SJSA1 (cell line): ENCODE measurements around the gene SNAPC1. TPM values are rescaled to one million over a fixed set of nuclear protein-coding genes. Genes with fewer than 3 reads are reported as not detected.
"Not testable (repeated sequence)": the region's sequence is repeated elsewhere in the genome, so short reads cannot be mapped to it uniquely, and the experiment has no call there.

Source experiments
- DNase-seq, 2 experiments: peaks; one replicate each; pipeline ENCODE4 v3.0.0-alpha.2; 2015 to 2020; ENCODE audit warnings: low spot score in 2 of 2, low read depth in 1 of 2
- H3K27ac ChIP-seq: fragments of 250-450 bp; sonication (Bioruptor Pico); 2 replicates; pipeline ENCODE4 v1.5.1; 2020; ENCODE audit warnings: mild to moderate bottlenecking, moderate library complexity
- H3K27me3 ChIP-seq: fragments of 250-450 bp; sonication (Bioruptor Pico); replicated peaks from 2 replicates; pipeline ENCODE4 v1.5.1; 2020; ENCODE audit warnings: mild to moderate bottlenecking, moderate library complexity
- H3K36me3 ChIP-seq: fragments of 250-450 bp; sonication (Bioruptor Pico); 2 replicates; pipeline ENCODE4 v1.5.1; 2020; ENCODE audit warnings: mild to moderate bottlenecking
- H3K4me1 ChIP-seq: fragments of 250-450 bp; sonication (Bioruptor Pico); replicated peaks from 2 replicates; pipeline ENCODE4 v1.6.1; 2021; ENCODE audit warnings: mild to moderate bottlenecking
- H3K4me3 ChIP-seq: fragments of 250-450 bp; sonication (Bioruptor Pico); 2 replicates; pipeline ENCODE4 v1.5.1; 2020; ENCODE audit warnings: mild to moderate bottlenecking
- H3K9me3 ChIP-seq: fragments of 250-450 bp; sonication (Bioruptor Pico); replicated peaks from 2 replicates; pipeline ENCODE4 v1.5.1; 2020; ENCODE audit warnings: mild to moderate bottlenecking
- total RNA-seq: library from RNA; depleted of rRNA; stranded (reverse); fragments of >200 nt; shearing (Covaris generic); gene quantifications from 2 replicates; pipeline ENCODE4 v1.2.3, GENCODE V29; 2014

Gene SNAPC1
- total RNA-seq, 1 experiment from 2014 or later: 21.4 TPM

DNA sequence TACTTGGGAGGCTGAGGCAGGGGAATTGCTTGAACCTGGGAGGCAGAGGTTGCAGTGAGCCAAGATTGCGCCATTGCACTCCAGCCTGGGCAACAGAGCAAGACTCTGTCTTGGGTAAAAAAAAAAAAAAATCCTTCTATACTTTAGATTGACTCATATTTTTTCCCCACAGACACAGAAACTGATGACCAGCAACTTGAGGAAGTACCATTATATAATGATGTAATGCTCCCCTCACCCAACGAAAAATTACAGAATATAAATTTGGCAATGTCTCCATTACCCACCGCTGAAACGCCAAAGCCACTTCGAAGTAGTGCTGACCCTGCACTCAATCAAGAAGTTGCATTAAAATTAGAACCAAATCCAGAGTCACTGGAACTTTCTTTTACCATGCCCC, 24.3 kb upstream of the SNAPC1 start:
- peaks cover 98% of the 10 kb centered on the region for H3K36me3 ChIP-seq
- H3K4me1 ChIP-seq: 0 out of 2 replicates have a peak, but pooled peaks cover 5% of the 10 kb centered on the region
- no peak overlapping the region for H3K27ac ChIP-seq
- no peak for DNase-seq
- no peak overlapping the region for H3K4me3 ChIP-seq
- H3K27me3 ChIP-seq: no peaks in the 10 kb centered on the region
- H3K9me3 ChIP-seq: no peaks in the 10 kb centered on the region

GRCh38 chr14:61739133-61739532, 23.1 kb upstream of the SNAPC1 start:
- no peaks in the 10 kb centered on the region for H3K4me1 ChIP-seq
- H3K4me3 ChIP-seq: no peak overlapping the region
- H3K36me3 ChIP-seq: peaks cover 98% of the 10 kb centered on the region
- H3K27ac ChIP-seq: no peak overlapping the region
- DNase-seq: no peak
- H3K27me3 ChIP-seq: no peaks in the 10 kb centered on the region
- no peaks in the 10 kb centered on the region for H3K9me3 ChIP-seq

DNA sequence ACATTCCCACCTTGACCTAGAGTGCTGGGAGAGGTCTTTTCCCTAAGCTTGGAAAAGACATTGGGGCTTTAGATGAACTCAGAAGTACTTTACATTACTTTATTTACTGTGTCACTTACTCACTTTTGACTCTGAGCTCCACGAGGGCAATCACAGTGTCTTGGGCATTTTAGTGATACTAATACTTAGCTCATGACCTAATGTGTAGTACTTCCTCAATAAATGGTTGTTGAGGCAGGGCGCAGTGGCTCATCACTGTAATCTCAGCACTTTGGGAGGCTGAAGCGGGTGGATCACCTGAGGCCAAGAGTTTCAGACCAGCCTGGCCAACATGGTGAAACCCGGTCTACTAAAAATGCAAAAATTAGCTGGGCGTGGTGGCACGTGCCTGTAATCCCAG, 19.8 kb upstream of the SNAPC1 start:
- no peak overlapping the region for H3K27ac ChIP-seq
- H3K4me3 ChIP-seq: no peak overlapping the region
- no peaks in the 10 kb centered on the region for H3K4me1 ChIP-seq
- DNase-seq: no peak
- H3K36me3 ChIP-seq: peaks cover 93% of the 10 kb centered on the region
- no peaks in the 10 kb centered on the region for H3K27me3 ChIP-seq
- no peaks in the 10 kb centered on the region for H3K9me3 ChIP-seq

DNA sequence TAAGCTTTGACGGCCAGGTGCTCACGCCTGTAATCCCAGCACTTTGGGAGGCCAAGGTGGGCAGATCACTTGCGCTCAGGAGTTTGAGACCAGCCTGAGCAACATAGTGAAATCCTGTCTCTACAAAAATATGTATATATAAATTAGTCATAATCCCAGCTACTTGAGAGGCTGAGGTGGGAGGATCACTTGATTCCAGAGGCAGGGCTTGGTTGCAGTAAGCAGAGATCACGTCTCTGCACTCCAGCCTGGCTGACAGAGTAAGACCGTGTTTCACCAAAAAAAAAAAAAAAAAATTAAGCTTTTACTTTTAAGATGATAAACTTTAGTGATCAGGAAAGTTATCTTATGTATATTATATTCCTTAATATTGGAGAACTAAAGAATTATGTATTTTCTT, 18.0 kb upstream of the SNAPC1 start:
- Histone ChIP-seq H3K27me3 (no peaks in the 10 kb centered on the region), H3K4me3 (no peak overlapping the region), H3K36me3 (peaks cover 91% of the 10 kb centered on the region), H3K4me1 (no peaks in the 10 kb centered on the region), H3K9me3 (no peaks in the 10 kb centered on the region), H3K27ac (no peak overlapping the region)
- no peak for DNase-seq

GRCh38 chr14:61746346-61746745, 15.9 kb upstream of the SNAPC1 start:
- peaks cover 93% of the 10 kb centered on the region for H3K36me3 ChIP-seq
- H3K4me1 ChIP-seq, H3K27ac ChIP-seq, DNase-seq, H3K9me3 ChIP-seq, H3K27me3 ChIP-seq, H3K4me3 ChIP-seq: not testable (repeated sequence)

- H3K27me3 ChIP-seq: no peaks in the 10 kb centered on the region
- no peaks in the 10 kb centered on the region for H3K9me3 ChIP-seq
- H3K27ac ChIP-seq: no peak overlapping the region
- H3K4me1 ChIP-seq: no peaks in the 10 kb centered on the region
- H3K36me3 ChIP-seq: peaks cover 93% of the 10 kb centered on the region
- no peak for DNase-seq
- no peak overlapping the region for H3K4me3 ChIP-seq
Observed at GRCh38 chr14:61746881-61747280, 15.3 kb upstream of the SNAPC1 start.

- Histone ChIP-seq H3K27me3 (no peaks in the 10 kb centered on the region), H3K4me1 (no peaks in the 10 kb centered on the region), H3K9me3 (no peaks in the 10 kb centered on the region), H3K36me3 (peaks cover 93% of the 10 kb centered on the region), H3K4me3 (no peak overlapping the region), H3K27ac (no peak overlapping the region)
- DNase-seq: no peak
Observed at GRCh38 chr14:61747342-61747741, 14.9 kb upstream of the SNAPC1 start.

GRCh38 chr14:61749264-61749663, 13.0 kb upstream of the SNAPC1 start:
- H3K4me1 ChIP-seq: peaks cover 17% of the 10 kb centered on the region

GRCh38 chr14:61749867-61750266, 12.4 kb upstream of the SNAPC1 start:
- Histone ChIP-seq H3K4me3 (no peak overlapping the region), H3K27ac (no peak overlapping the region), H3K27me3 (no peaks in the 10 kb centered on the region), H3K36me3 (peaks cover 78% of the 10 kb centered on the region), H3K9me3 (peaks cover 10% of the 10 kb centered on the region), H3K4me1 (peaks cover 23% of the 10 kb centered on the region)
- no peak for DNase-seq

More at GRCh38 chr14:61749264-61749663, 13.0 kb upstream of the SNAPC1 start:
- peaks cover 5% of the 10 kb centered on the region; the same call in 1 of the 2 replicates for H3K9me3 ChIP-seq
- peaks cover 82% of the 10 kb centered on the region for H3K36me3 ChIP-seq
- peak overlapping the region; percentile 10; the same call in 1 of the 2 replicates for H3K27ac ChIP-seq
- H3K27me3 ChIP-seq: no peaks in the 10 kb centered on the region
- H3K4me3 ChIP-seq: no peak overlapping the region
- no peak for DNase-seq

- Histone ChIP-seq H3K27ac (no peak overlapping the region), H3K36me3 (peaks cover 67% of the 10 kb centered on the region), H3K27me3 (no peaks in the 10 kb centered on the region), H3K4me1 (peaks cover 31% of the 10 kb centered on the region), H3K9me3 (peaks cover 17% of the 10 kb centered on the region), H3K4me3 (no peak overlapping the region)
- no peak for DNase-seq
Observed at GRCh38 chr14:61750708-61751474, 11.3 kb upstream of the SNAPC1 start.

GRCh38 chr14:61751475-61751989, 10.7 kb upstream of the SNAPC1 start:
- peaks cover 65% of the 10 kb centered on the region for H3K36me3 ChIP-seq
- H3K4me1 ChIP-seq: peaks cover 37% of the 10 kb centered on the region
- no peak overlapping the region for H3K4me3 ChIP-seq
- DNase-seq: no peak
- H3K27ac ChIP-seq: no peak overlapping the region
- no peaks in the 10 kb centered on the region for H3K27me3 ChIP-seq
- peaks cover 23% of the 10 kb centered on the region for H3K9me3 ChIP-seq

GRCh38 chr14:61752626-61753025, 9.6 kb upstream of the SNAPC1 start:
- Histone ChIP-seq H3K36me3 (peaks cover 54% of the 10 kb centered on the region), H3K27ac (no peak overlapping the region), H3K9me3 (peaks cover 24% of the 10 kb centered on the region), H3K4me1 (peaks cover 37% of the 10 kb centered on the region), H3K27me3 (no peaks in the 10 kb centered on the region), H3K4me3 (no peak overlapping the region)
- DNase-seq: no peak

- no peaks in the 10 kb centered on the region for H3K27me3 ChIP-seq
- no peak for DNase-seq
- no peak overlapping the region for H3K4me3 ChIP-seq
- peaks cover 24% of the 10 kb centered on the region for H3K9me3 ChIP-seq
- peaks cover 45% of the 10 kb centered on the region for H3K36me3 ChIP-seq
- peaks cover 37% of the 10 kb centered on the region for H3K4me1 ChIP-seq
- peak overlapping the region; percentile 94; the same call in 1 of the 2 replicates for H3K27ac ChIP-seq
Observed at GRCh38 chr14:61753631-61754030, 8.6 kb upstream of the SNAPC1 start.

GRCh38 chr14:61754627-61755381, 7.4 kb upstream of the SNAPC1 start:
- no peak overlapping the region for H3K4me3 ChIP-seq
- peaks cover 24% of the 10 kb centered on the region for H3K9me3 ChIP-seq
- peak overlapping the region; percentile 94 for H3K27ac ChIP-seq
- H3K27me3 ChIP-seq: no peaks in the 10 kb centered on the region
- peaks cover 37% of the 10 kb centered on the region for H3K4me1 ChIP-seq
- peak in 1 of 2 experiments; percentile 31 for DNase-seq
- H3K36me3 ChIP-seq: peaks cover 34% of the 10 kb centered on the region
